ENCODE measurements around the gene XPO6. TPM values are rescaled to one million over a fixed set of nuclear protein-coding genes. Genes with fewer than 3 reads are reported as not detected.

Gene XPO6
- total RNA-seq, 1 donor from 2014 or later = 84.8 TPM

GRCh38 chr16:28089205-28089991, 122.4 kb downstream of the XPO6 start:
- no peak for DNase-seq (ENCODE audit: low read depth)
- Histone ChIP-seq H3K36me3 (ENCODE audit: control insufficient read depth, insufficient read depth, low read length) (no peaks in the 10 kb centered on the region), H3K27me3 (ENCODE audit: control insufficient read depth, insufficient read depth, low read length) (no peaks in the 10 kb centered on the region), H3K4me3 (ENCODE audit: low read depth, low read length) (no peak overlapping the region)
- TF ChIP-seq, protein P1, sequence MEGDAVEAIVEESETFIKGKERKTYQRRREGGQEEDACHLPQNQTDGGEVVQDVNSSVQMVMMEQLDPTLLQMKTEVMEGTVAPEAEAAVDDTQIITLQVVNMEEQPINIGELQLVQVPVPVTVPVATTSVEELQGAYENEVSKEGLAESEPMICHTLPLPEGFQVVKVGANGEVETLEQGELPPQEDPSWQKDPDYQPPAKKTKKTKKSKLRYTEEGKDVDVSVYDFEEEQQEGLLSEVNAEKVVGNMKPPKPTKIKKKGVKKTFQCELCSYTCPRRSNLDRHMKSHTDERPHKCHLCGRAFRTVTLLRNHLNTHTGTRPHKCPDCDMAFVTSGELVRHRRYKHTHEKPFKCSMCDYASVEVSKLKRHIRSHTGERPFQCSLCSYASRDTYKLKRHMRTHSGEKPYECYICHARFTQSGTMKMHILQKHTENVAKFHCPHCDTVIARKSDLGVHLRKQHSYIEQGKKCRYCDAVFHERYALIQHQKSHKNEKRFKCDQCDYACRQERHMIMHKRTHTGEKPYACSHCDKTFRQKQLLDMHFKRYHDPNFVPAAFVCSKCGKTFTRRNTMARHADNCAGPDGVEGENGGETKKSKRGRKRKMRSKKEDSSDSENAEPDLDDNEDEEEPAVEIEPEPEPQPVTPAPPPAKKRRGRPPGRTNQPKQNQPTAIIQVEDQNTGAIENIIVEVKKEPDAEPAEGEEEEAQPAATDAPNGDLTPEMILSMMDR (IDR thresholded peaks at IDR 0.05; ENCODE audit: insufficient read depth, low read length, severe bottlenecking) = no peak
- FAIRE-seq = peak; percentile 99

- no peak for FAIRE-seq
- TF ChIP-seq, protein P1 (IDR thresholded peaks at IDR 0.05; ENCODE audit: insufficient read depth, low read length, severe bottlenecking) = no peak
- H3K4me3 ChIP-seq (ENCODE audit: low read depth, low read length) = no peak overlapping the region
- H3K36me3 ChIP-seq (ENCODE audit: control insufficient read depth, insufficient read depth, low read length) = no peaks in the 10 kb centered on the region
- no peak for DNase-seq (ENCODE audit: low read depth)
- H3K27me3 ChIP-seq (ENCODE audit: control insufficient read depth, insufficient read depth, low read length) = no peaks in the 10 kb centered on the region
These were observed 124.0 kb downstream of the XPO6 start for GRCh38 chr16:28087675-28088300.

GRCh38 chr16:28087140-28087660, 124.6 kb downstream of the XPO6 start:
- TF ChIP-seq, protein P1 (IDR thresholded peaks at IDR 0.05; ENCODE audit: insufficient read depth, low read length, severe bottlenecking) = no peak
- H3K36me3 ChIP-seq (ENCODE audit: control insufficient read depth, insufficient read depth, low read length) = no peaks in the 10 kb centered on the region
- no peak overlapping the region for H3K4me3 ChIP-seq (ENCODE audit: low read depth, low read length)
- no peak for DNase-seq (ENCODE audit: low read depth)
- no peaks in the 10 kb centered on the region for H3K27me3 ChIP-seq (ENCODE audit: control insufficient read depth, insufficient read depth, low read length)
- FAIRE-seq = no peak

DNA sequence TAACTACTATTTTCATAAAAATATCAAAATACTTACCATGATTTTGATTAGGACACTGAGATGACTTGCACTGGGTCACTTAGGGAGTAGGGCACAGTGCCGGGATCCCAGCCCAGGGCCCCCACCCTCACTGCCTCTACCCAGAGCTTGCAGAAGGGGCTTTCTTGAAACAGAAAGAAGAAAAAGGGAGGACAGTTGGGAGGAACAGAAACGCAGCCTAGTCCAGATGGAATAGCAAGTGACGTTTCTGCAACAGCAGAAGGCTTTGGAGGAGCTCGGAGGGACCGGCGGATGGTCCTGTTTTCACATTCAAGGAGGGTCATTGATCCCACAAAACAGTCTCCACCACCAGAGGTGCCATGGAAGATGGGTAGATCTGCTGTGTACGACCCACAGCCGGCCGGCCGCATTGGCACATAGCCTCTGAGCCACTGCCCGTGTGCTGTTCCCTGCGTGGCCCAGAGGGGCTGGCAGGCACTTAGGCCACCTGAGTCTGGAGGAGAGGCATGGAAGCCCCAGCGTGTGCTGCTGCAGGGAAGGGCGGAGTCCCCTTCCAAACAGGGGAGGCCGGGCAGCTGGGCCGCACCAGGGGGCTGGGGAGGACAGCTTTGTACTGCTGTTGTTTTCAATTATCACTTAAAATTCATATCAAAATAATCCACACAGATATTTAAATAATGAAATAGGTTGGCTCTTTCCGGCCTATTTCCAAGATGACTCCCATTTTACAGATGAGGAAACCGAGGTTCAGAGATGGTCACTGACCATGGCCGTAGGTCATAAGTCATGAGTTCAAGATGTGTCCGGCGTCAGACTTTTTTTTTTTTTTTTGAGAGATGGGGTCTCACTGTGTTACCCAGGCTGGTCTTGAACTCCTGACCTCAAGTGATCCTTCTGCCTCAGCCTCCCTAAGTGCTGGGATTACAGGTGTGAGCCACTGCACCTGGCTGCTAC, 125.3 kb downstream of the XPO6 start:
- TF ChIP-seq, protein P1 (IDR thresholded peaks at IDR 0.05; ENCODE audit: insufficient read depth, low read length, severe bottlenecking) = no peak
- FAIRE-seq (no peak), DNase-seq (ENCODE audit: low read depth) (no peak)
- Histone ChIP-seq H3K36me3 (ENCODE audit: control insufficient read depth, insufficient read depth, low read length) (no peaks in the 10 kb centered on the region), H3K4me3 (ENCODE audit: low read depth, low read length) (no peak overlapping the region), H3K27me3 (ENCODE audit: control insufficient read depth, insufficient read depth, low read length) (no peaks in the 10 kb centered on the region)

DNA sequence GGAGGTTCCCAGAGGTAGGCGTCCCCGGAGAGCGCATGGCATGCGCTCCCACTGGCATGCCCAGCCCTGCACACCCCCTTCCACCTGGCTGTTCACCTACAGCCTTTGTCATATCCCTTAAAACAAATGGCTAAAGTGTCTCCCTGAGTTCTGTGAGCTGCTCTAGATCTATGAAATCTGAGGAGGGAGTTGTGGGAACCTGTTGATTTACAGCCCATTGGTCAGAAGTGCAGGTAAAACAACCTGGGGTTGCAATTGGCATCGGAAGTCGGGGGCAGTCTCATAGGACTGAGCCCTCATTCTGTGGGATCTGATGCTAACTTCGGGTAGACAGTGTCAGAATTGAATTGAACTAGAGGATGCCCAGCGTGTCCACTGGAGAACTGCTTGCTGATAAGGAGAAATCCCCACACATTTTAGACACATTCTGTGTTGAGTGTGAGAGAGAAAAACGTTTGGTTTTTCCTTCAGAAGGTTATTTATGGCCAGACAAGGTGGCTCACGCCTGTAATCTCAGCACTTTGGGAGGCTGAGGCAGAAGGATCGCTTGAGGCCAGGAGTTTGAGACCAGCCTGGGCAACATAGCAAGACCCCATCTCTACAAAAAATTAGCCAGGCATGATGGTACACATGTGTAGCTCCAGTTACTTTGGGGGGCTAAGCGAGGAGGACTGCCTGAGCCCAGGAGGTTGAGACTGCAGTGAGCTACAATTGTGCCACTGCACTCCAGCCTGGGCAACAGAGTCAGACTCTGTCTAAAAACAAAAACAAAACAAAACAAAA, 126.2 kb downstream of the XPO6 start:
- TF ChIP-seq, protein P1 (IDR thresholded peaks at IDR 0.05; ENCODE audit: insufficient read depth, low read length, severe bottlenecking) = no peak
- H3K36me3 ChIP-seq (ENCODE audit: control insufficient read depth, insufficient read depth, low read length) = no peaks in the 10 kb centered on the region
- H3K27me3 ChIP-seq (ENCODE audit: control insufficient read depth, insufficient read depth, low read length) = no peaks in the 10 kb centered on the region
- DNase-seq (ENCODE audit: low read depth) (no peak), FAIRE-seq (no peak)
- H3K4me3 ChIP-seq (ENCODE audit: low read depth, low read length) = no peak overlapping the region

Data from bronchial epithelial cell (primary cell).